Trophoblast cell (in vitro differentiated cells and primary cell): ENCODE results near the gene IMMP2L.

Source experiments
- DNase-seq, 2 donors: peaks; one replicate each; pipeline ENCODE4 v3.0.0-alpha.2; 2016
- H2AFZ ChIP-seq: 2 replicates; pipeline ENCODE4 v1.6.1; 2013; ENCODE audit warnings: low read length, moderate library complexity, mild to moderate bottlenecking; ENCODE audit not compliant: insufficient read depth, poor library complexity
- H2AK5ac ChIP-seq: 2 replicates; pipeline ENCODE4 v1.6.1; 2013; ENCODE audit warnings: mild to moderate bottlenecking, low read length
- H2BK120ac ChIP-seq: 2 replicates; pipeline ENCODE4 v1.6.1; 2013; ENCODE audit warnings: low read length, mild to moderate bottlenecking, moderate library complexity; ENCODE audit not compliant: insufficient read depth, poor library complexity
- H2BK12ac ChIP-seq: 2 replicates; pipeline ENCODE4 v1.6.1; 2013; ENCODE audit warnings: mild to moderate bottlenecking, low read length, moderate library complexity
- H2BK5ac ChIP-seq: 2 replicates; pipeline ENCODE4 v1.6.1; 2013; ENCODE audit warnings: low read length, low read depth, moderate library complexity, mild to moderate bottlenecking; ENCODE audit not compliant: poor library complexity
- H3K14ac ChIP-seq: 2 replicates; pipeline ENCODE4 v1.6.1; 2013; ENCODE audit warnings: mild to moderate bottlenecking, low read length
- H3K18ac ChIP-seq: 2 replicates; pipeline ENCODE4 v1.6.1; 2013; ENCODE audit warnings: mild to moderate bottlenecking, low read length
- H3K23ac ChIP-seq: 2 replicates; pipeline ENCODE4 v1.6.1; 2013; ENCODE audit warnings: low read length
- H3K27ac ChIP-seq: 2 replicates; pipeline ENCODE4 v1.5.1; 2013; ENCODE audit warnings: low read depth, mild to moderate bottlenecking, inconsistent platforms, low read length, moderate library complexity
- H3K27me3 ChIP-seq: 2 replicates; pipeline ENCODE4 v1.6.1; 2013; ENCODE audit warnings: inconsistent platforms, mild to moderate bottlenecking, low read length, moderate library complexity; ENCODE audit not compliant: insufficient read depth
- H3K36me3 ChIP-seq, 2 experiments: 1 replicate in 1 of 2; 2 replicates in 1 of 2; pipeline ENCODE4 v1.6.1; 2013; ENCODE audit warnings: low read length in 2 of 2, mild to moderate bottlenecking in 2 of 2, moderate library complexity in 1 of 2; ENCODE audit not compliant: insufficient read depth in 2 of 2, control insufficient read depth in 1 of 2
- H3K4ac ChIP-seq: 2 replicates; pipeline ENCODE4 v1.6.1; 2013; ENCODE audit warnings: low read depth, mild to moderate bottlenecking, low read length, moderate library complexity
- H3K4me1 ChIP-seq, 2 experiments: 1 replicate in 1 of 2; 2 replicates in 1 of 2; pipeline ENCODE4 v1.6.1; 2013; ENCODE audit warnings: low read length in 2 of 2, mild to moderate bottlenecking in 2 of 2, moderate library complexity in 1 of 2; ENCODE audit not compliant: insufficient read depth in 2 of 2, control insufficient read depth in 1 of 2
- H3K4me2 ChIP-seq: 2 replicates; pipeline ENCODE4 v1.6.1; 2013; ENCODE audit warnings: inconsistent platforms, mild to moderate bottlenecking, low read length, moderate library complexity
- H3K4me3 ChIP-seq: 2 replicates; pipeline ENCODE4 v1.5.1; 2013; ENCODE audit warnings: mild to moderate bottlenecking, low read depth, low read length, inconsistent platforms
- H3K79me1 ChIP-seq: one replicate; pipeline ENCODE4 v1.6.1; 2013; ENCODE audit warnings: low read length
- H3K79me2 ChIP-seq: 2 replicates; pipeline ENCODE4 v1.6.1; 2013; ENCODE audit warnings: low read length, mild to moderate bottlenecking; ENCODE audit not compliant: control insufficient read depth, insufficient read depth, poor library complexity
- H3K9ac ChIP-seq: 2 replicates; pipeline ENCODE4 v1.6.1; 2013; ENCODE audit warnings: mild to moderate bottlenecking, low read length
- H3K9me3 ChIP-seq: 2 replicates; pipeline ENCODE4 v1.6.1; 2013; ENCODE audit warnings: low read depth, mild to moderate bottlenecking, control low read depth, inconsistent platforms, low read length; ENCODE audit not compliant: insufficient read depth
- H4K12ac ChIP-seq: 2 replicates; pipeline ENCODE4 v1.6.1; 2013; ENCODE audit warnings: low read depth, mild to moderate bottlenecking, low read length, moderate library complexity
- H4K8ac ChIP-seq: 2 replicates; pipeline ENCODE4 v1.6.1; 2013; ENCODE audit warnings: low read depth, mild to moderate bottlenecking, low read length, moderate library complexity
- H4K91ac ChIP-seq: one replicate; pipeline ENCODE4 v1.6.1; 2013; ENCODE audit warnings: low read depth, mild to moderate bottlenecking, low read length, moderate library complexity
- WGBS: extraction: QIAGEN DNeasy Blood & Tissue Kit; methylation state at CpG from one replicate; pipeline ENCODE4 v1.1.7; 2013; ENCODE audit warnings: missing lambda C conversion rate; ENCODE audit not compliant: insufficient read length, insufficient coverage; ENCODE audit errors: extremely low coverage; 5-methylcytosine and 5-hydroxymethylcytosine counted together

The IMMP2L gene

GRCh38 chr7:111003883-111004282 is 558.4 kb downstream of the IMMP2L start:
- no peak overlapping the region for H4K91ac ChIP-seq
- H4K8ac ChIP-seq: no peak overlapping the region
- no peak overlapping the region for H2AK5ac ChIP-seq
- H3K79me1 ChIP-seq: no peaks in the 10 kb centered on the region
- no peak overlapping the region for H3K23ac ChIP-seq
- DNase-seq: no peak
- no peak overlapping the region for H3K27ac ChIP-seq
- no peak overlapping the region for H3K4me2 ChIP-seq
- no peak overlapping the region for H2BK12ac ChIP-seq
- no peak overlapping the region for H3K4ac ChIP-seq
- H3K27me3 ChIP-seq: no peaks in the 10 kb centered on the region
- H3K9ac ChIP-seq: no peak overlapping the region
- H2BK120ac ChIP-seq: no peak overlapping the region
- no peak overlapping the region for H3K14ac ChIP-seq
- H3K36me3 ChIP-seq: no peaks in the 10 kb centered on the region
- no peak overlapping the region for H2AFZ ChIP-seq
- H3K9me3 ChIP-seq: no peaks in the 10 kb centered on the region
- no peaks in the 10 kb centered on the region for H3K4me1 ChIP-seq
- H2BK5ac ChIP-seq: no peak overlapping the region
- no peak overlapping the region for H3K18ac ChIP-seq
- H3K79me2 ChIP-seq: no peaks in the 10 kb centered on the region
- no peak overlapping the region for H3K4me3 ChIP-seq
- no peak overlapping the region for H4K12ac ChIP-seq

- no peak overlapping the region for H3K4me2 ChIP-seq
- no peaks in the 10 kb centered on the region for H3K9me3 ChIP-seq
- no peak overlapping the region for H3K23ac ChIP-seq
- no peaks in the 10 kb centered on the region for H3K27me3 ChIP-seq
- H2AK5ac ChIP-seq: no peak overlapping the region
- no peaks in the 10 kb centered on the region for H3K36me3 ChIP-seq
- H4K91ac ChIP-seq: no peak overlapping the region
- no peak overlapping the region for H3K18ac ChIP-seq
- DNase-seq: no peak
- no peaks in the 10 kb centered on the region for H3K4me1 ChIP-seq
- WGBS: no CpG with 5 or more reads among the region's 5 CpGs
- H4K8ac ChIP-seq: no peak overlapping the region
- H2BK5ac ChIP-seq: no peak overlapping the region
- no peak overlapping the region for H2BK120ac ChIP-seq
- no peak overlapping the region for H3K4ac ChIP-seq
- H3K79me2 ChIP-seq: no peaks in the 10 kb centered on the region
- H3K27ac ChIP-seq: no peak overlapping the region
- no peak overlapping the region for H2BK12ac ChIP-seq
- H3K79me1 ChIP-seq: no peaks in the 10 kb centered on the region
- no peak overlapping the region for H3K14ac ChIP-seq
- no peak overlapping the region for H3K4me3 ChIP-seq
- no peak overlapping the region for H3K9ac ChIP-seq
- no peak overlapping the region for H2AFZ ChIP-seq
- H4K12ac ChIP-seq: no peak overlapping the region
Observed at GRCh38 chr7:110994028-110994967, 568.0 kb downstream of the IMMP2L start.

- H3K79me2 ChIP-seq: no peaks in the 10 kb centered on the region
- H3K4me1 ChIP-seq: no peaks in the 10 kb centered on the region
- no peak overlapping the region for H2BK12ac ChIP-seq
- H3K79me1 ChIP-seq: no peaks in the 10 kb centered on the region
- no peak overlapping the region for H2BK120ac ChIP-seq
- no peak overlapping the region for H2AFZ ChIP-seq
- H3K4me2 ChIP-seq: no peak overlapping the region
- WGBS: no CpG with 5 or more reads among the region's 10 CpGs
- no peak overlapping the region for H2BK5ac ChIP-seq
- DNase-seq: no peak
- H3K4ac ChIP-seq: no peak overlapping the region
- H4K12ac ChIP-seq: no peak overlapping the region
- H3K9ac ChIP-seq: no peak overlapping the region
- H3K18ac ChIP-seq: no peak overlapping the region
- H4K8ac ChIP-seq: no peak overlapping the region
- H3K9me3 ChIP-seq: no peaks in the 10 kb centered on the region
- H3K4me3 ChIP-seq: no peak overlapping the region
- H3K27me3 ChIP-seq: no peaks in the 10 kb centered on the region
- H2AK5ac ChIP-seq: no peak overlapping the region
- H3K14ac ChIP-seq: no peak overlapping the region
- H3K23ac ChIP-seq: no peak overlapping the region
- H3K27ac ChIP-seq: no peak overlapping the region
- no peak overlapping the region for H4K91ac ChIP-seq
- H3K36me3 ChIP-seq: no peaks in the 10 kb centered on the region
Observed at GRCh38 chr7:110988890-110989501, 573.3 kb downstream of the IMMP2L start.

- no CpG with 5 or more reads among the region's 2 CpGs for WGBS
Observed at GRCh38 chr7:110988348-110988747, 573.9 kb downstream of the IMMP2L start.

More at GRCh38 chr7:110988348-110988747, 573.9 kb downstream of the IMMP2L start:
- Histone ChIP-seq H3K9me3 (no peaks in the 10 kb centered on the region), H2AFZ (no peak overlapping the region), H3K36me3 (no peaks in the 10 kb centered on the region), H4K91ac (no peak overlapping the region), H2BK5ac (no peak overlapping the region), H3K4me1 (no peaks in the 10 kb centered on the region), H3K4ac (no peak overlapping the region), H3K4me2 (no peak overlapping the region), H3K79me2 (no peaks in the 10 kb centered on the region), H3K23ac (no peak overlapping the region), H3K9ac (no peak overlapping the region), H3K4me3 (no peak overlapping the region), H2AK5ac (no peak overlapping the region), H2BK12ac (no peak overlapping the region), H2BK120ac (no peak overlapping the region), H4K12ac (no peak overlapping the region), H3K27me3 (no peaks in the 10 kb centered on the region), H3K14ac (no peak overlapping the region), H3K18ac (no peak overlapping the region), H4K8ac (no peak overlapping the region), H3K27ac (no peak overlapping the region), H3K79me1 (no peaks in the 10 kb centered on the region)
- no peak for DNase-seq
